Uterus (tissue), 2 donors: Measurements from ENCODE around the gene PEX11B.

ENCODE experiments used
- CTCF ChIP-seq, 4 experiments: fragments of 200-600 bp in 2 of 4; fragments of 450-650 bp in 2 of 4; sonication (generic) in 2 of 4; IDR thresholded peaks; one replicate each; pipeline ENCODE4 v1.5.1; 2016 to 2019; ENCODE audit warnings: antibody characterized with exemption in 4 of 4, mild to moderate bottlenecking in 2 of 4, moderate library complexity in 1 of 4
- POLR2A ChIP-seq, 2 donors: fragments of 450-650 bp; IDR thresholded peaks; one replicate each; pipeline ENCODE4 v1.6.1; 2016; ENCODE audit warnings: antibody characterized with exemption in 2 of 2, mild to moderate bottlenecking in 1 of 2, moderate library complexity in 1 of 2

GRCh38 chr1:145895471-145895870, 23.0 kb downstream of the PEX11B start:
- TF ChIP-seq CTCF (IDR thresholded peaks at IDR 0.05): no peak
- TF ChIP-seq POLR2A (IDR thresholded peaks at IDR 0.05): no peak
